Measurements from ENCODE around the gene AIFM2. TPM values are rescaled to one million over a fixed set of nuclear protein-coding genes. Genes with fewer than 3 reads are reported as not detected.

The AIFM2 gene
- total RNA-seq, 4 donors from 2014 or later, result 18.7 to 29.2 (median 23.8) TPM

GRCh38 chr10:70068925-70069324 lies 63.7 kb downstream of the AIFM2 start:
- Histone ChIP-seq H3K9me3 (no peaks in the 10 kb centered on the region), H3K36me3 (no peaks in the 10 kb centered on the region), H3K27ac (no peak overlapping the region), H3K27me3 (no peaks in the 10 kb centered on the region), H3K4me1 (no peaks in the 10 kb centered on the region), H3K4me3 (no peak overlapping the region)
- no peak for DNase-seq
- TF ChIP-seq CTCF (IDR thresholded peaks at IDR 0.05) (no peak), POLR2A (IDR thresholded peaks at IDR 0.05) (no peak)

GRCh38 chr10:70067586-70067985 lies 65.0 kb downstream of the AIFM2 start:
- no peak overlapping the region for H3K27ac ChIP-seq
- H3K36me3 ChIP-seq, result no peaks in the 10 kb centered on the region
- no peaks in the 10 kb centered on the region for H3K4me1 ChIP-seq
- no peaks in the 10 kb centered on the region for H3K9me3 ChIP-seq
- no peak for TF ChIP-seq CTCF (IDR thresholded peaks at IDR 0.05)
- no peak for TF ChIP-seq POLR2A (IDR thresholded peaks at IDR 0.05)
- no peaks in the 10 kb centered on the region for H3K27me3 ChIP-seq
- no peak for DNase-seq
- H3K4me3 ChIP-seq, result no peak overlapping the region

- DNase-seq, result no peak
- Histone ChIP-seq H3K4me1 (no peaks in the 10 kb centered on the region), H3K27ac (no peak overlapping the region), H3K27me3 (no peaks in the 10 kb centered on the region), H3K4me3 (no peak overlapping the region), H3K36me3 (no peaks in the 10 kb centered on the region), H3K9me3 (no peaks in the 10 kb centered on the region)
- no peak for TF ChIP-seq POLR2A (IDR thresholded peaks at IDR 0.05)
- no peak for TF ChIP-seq CTCF (IDR thresholded peaks at IDR 0.05)
These were observed 66.4 kb downstream of the AIFM2 start for GRCh38 chr10:70066190-70066589.

- TF ChIP-seq CTCF (IDR thresholded peaks at IDR 0.05) (no peak), POLR2A (IDR thresholded peaks at IDR 0.05) (no peak)
- Histone ChIP-seq H3K9me3 (no peaks in the 10 kb centered on the region), H3K27me3 (no peaks in the 10 kb centered on the region), H3K4me3 (no peak overlapping the region), H3K36me3 (no peaks in the 10 kb centered on the region), H3K4me1 (no peaks in the 10 kb centered on the region), H3K27ac (no peak overlapping the region)
- DNase-seq, result no peak
These were observed 68.1 kb downstream of the AIFM2 start for GRCh38 chr10:70064486-70064885.

GRCh38 chr10:70063418-70064098 lies 69.1 kb downstream of the AIFM2 start:
- no peak overlapping the region for H3K27ac ChIP-seq
- no peaks in the 10 kb centered on the region for H3K36me3 ChIP-seq
- no peak overlapping the region for H3K4me3 ChIP-seq
- H3K27me3 ChIP-seq, result no peaks in the 10 kb centered on the region
- TF ChIP-seq POLR2A (IDR thresholded peaks at IDR 0.05) (no peak), CTCF (IDR thresholded peaks at IDR 0.05) (no peak)
- no peaks in the 10 kb centered on the region for H3K4me1 ChIP-seq
- H3K9me3 ChIP-seq, result no peaks in the 10 kb centered on the region
- DNase-seq, result no peak

Other genes with a start within 250 kb of the AIFM2 start
- 10 to 100 TPM; 10.4 to 18.2 (median 13.6) TPM for gene MACROH2A2, start 80.0 kb downstream of the AIFM2 start, total RNA-seq
- gene TYSND1, start 13.9 kb upstream of the AIFM2 start, total RNA-seq, result 10 to 100 TPM; 18.2 to 25.9 (median 21.7) TPM
- 10 to 100 TPM; 30.3 to 52.0 (median 35.1) TPM for gene SAR1A, start 37.7 kb upstream of the AIFM2 start, total RNA-seq
- gene PPA1, start 100.6 kb upstream of the AIFM2 start, total RNA-seq, result 100 to 1,000 TPM in 3 of 4 donors, 10 to 100 TPM in 1; 67.7 to 199 (median 110) TPM
- not detected for gene NPFFR1, start 151.2 kb upstream of the AIFM2 start, total RNA-seq
- 10 to 100 TPM in 1 of 4 donors, 1 to 10 TPM in 3; 1.5 to 19.8 (median 6.5) TPM for gene LRRC20, start 249.8 kb upstream of the AIFM2 start, total RNA-seq

Measured in Peyer's patch (tissue), 4 donors.